Measurements from ENCODE around the gene TBC1D8. TPM values are rescaled to one million over a fixed set of nuclear protein-coding genes. Genes with fewer than 3 reads are reported as not detected.

Gene TBC1D8
- total RNA-seq = 10 to 100 TPM in 4 of 8 experiments, 1 to 10 TPM in 4; 4.7 to 14.3 (median 10.9) TPM

GRCh38 chr2:101151146-101151858 is at the start of gene TBC1D8:
Gene TBC1D8 (minus strand): TSS chr2:101151382. CDS start chr2:101151253, 129 bp downstream.
- ATAC-seq (replicated peaks in 6 of 8) = peak; percentile 83 to 93 (median 88)
- Histone ChIP-seq H3K4me1 (replicated peaks in 1 of 2) (peaks cover 15 to 25% of the 10 kb centered on the region in 2 donors), H3K4me3 (peak within 1 kb of the TSS; percentile 50 to 76 (median 64)), H3K27ac (peak within 1 kb of the TSS; percentile 48 to 55)
- WGBS, 10 experiments = 0 to 4% (median 0%) methylated on average over 1 to 7 of the region's 81 CpGs; no CpG with 5 or more reads in 5 of the 10 experiments
- in situ Hi-C loops (cut with MboI; ENCODE audit: low pct_unique_long_range_greater_than_20kb in 2 of 9, low sequenced_read_pairs in 9 of 9, unreplicated experiment in 9 of 9) = loop anchor here in 1 of 9 experiments (25.0 kb wide), 1 partner anchor 139 kb away; the partner anchor contains the start of gene RPL31

GRCh38 chr2:101200676-101201075 is 49.5 kb upstream of the TBC1D8 start:
- Histone ChIP-seq H3K4me1 (replicated peaks in 1 of 2) (no peaks in the 10 kb centered on the region), H3K4me3 (no peak overlapping the region), H3K27ac (no peak overlapping the region)
- in situ Hi-C loops (cut with MboI; ENCODE audit: low pct_unique_long_range_greater_than_20kb in 2 of 9, low sequenced_read_pairs in 9 of 9, unreplicated experiment in 9 of 9) = loop anchor here in 1 of 9 experiments (25.0 kb wide), 2 partner anchors 188 to 588 kb away; partner anchors contain the start of gene RPL31
- ATAC-seq (replicated peaks in 6 of 8) = peak in 2 of 8 experiments; percentile 67 to 71
- WGBS, 10 experiments = 7 to 100% (median 75%) methylated on average over 1 to 2 of the region's 2 CpGs; no CpG with 5 or more reads in 1 of the 10 experiments

GRCh38 chr2:101199251-101199791 is 48.1 kb upstream of the TBC1D8 start:
- H3K4me3 ChIP-seq = no peak overlapping the region
- H3K27ac ChIP-seq = no peak overlapping the region
- H3K4me1 ChIP-seq (replicated peaks in 1 of 2) = no peaks in the 10 kb centered on the region
- WGBS, 10 experiments = 5 to 95% (median 76%) methylated on average over 4 to 7 of the region's 7 CpGs; no CpG with 5 or more reads in 1 of the 10 experiments
- in situ Hi-C loops (cut with MboI; ENCODE audit: low pct_unique_long_range_greater_than_20kb in 2 of 9, low sequenced_read_pairs in 9 of 9, unreplicated experiment in 9 of 9) = loop anchor here in 1 of 9 experiments (25.0 kb wide), 1 partner anchor 162 kb away; no protein-coding TSS in a partner anchor
- peak in 2 of 8 experiments; percentile 67 to 69 for ATAC-seq (replicated peaks in 6 of 8)

GRCh38 chr2:101197814-101198213 is 46.6 kb upstream of the TBC1D8 start:
- no peak for ATAC-seq (replicated peaks in 6 of 8)
- Histone ChIP-seq H3K4me3 (no peak overlapping the region), H3K4me1 (replicated peaks in 1 of 2) (no peaks in the 10 kb centered on the region), H3K27ac (no peak overlapping the region)
- in situ Hi-C loops (cut with MboI; ENCODE audit: low pct_unique_long_range_greater_than_20kb in 2 of 9, low sequenced_read_pairs in 9 of 9, unreplicated experiment in 9 of 9) = loop anchor here in 1 of 9 experiments (25.0 kb wide), 1 partner anchor 161 kb away; no protein-coding TSS in a partner anchor
- 67 to 97% (median 89%) methylated on average over 5 to 11 of the region's 12 CpGs for WGBS, 10 experiments

GRCh38 chr2:101197215-101197745 is 46.1 kb upstream of the TBC1D8 start:
- H3K27ac ChIP-seq = no peak overlapping the region
- no peaks in the 10 kb centered on the region for H3K4me1 ChIP-seq (replicated peaks in 1 of 2)
- in situ Hi-C loops (cut with MboI; ENCODE audit: low pct_unique_long_range_greater_than_20kb in 2 of 9, low sequenced_read_pairs in 9 of 9, unreplicated experiment in 9 of 9) = loop anchor here in 1 of 9 experiments (25.0 kb wide), 1 partner anchor 160 kb away; no protein-coding TSS in a partner anchor
- H3K4me3 ChIP-seq = no peak overlapping the region
- 14 to 100% (median 71%) methylated on average over 1 of the region's 1 CpG; no CpG with 5 or more reads in 1 of the 10 experiments for WGBS, 10 experiments
- ATAC-seq (replicated peaks in 6 of 8) = no peak

- WGBS, 10 experiments = 0 to 97% (median 81%) methylated on average over 1 to 7 of the region's 9 CpGs
- in situ Hi-C loops (cut with MboI; ENCODE audit: low pct_unique_long_range_greater_than_20kb in 2 of 9, low sequenced_read_pairs in 9 of 9, unreplicated experiment in 9 of 9) = loop anchor here in 1 of 9 experiments (25.0 kb wide), 1 partner anchor 159 kb away; no protein-coding TSS in a partner anchor
- no peak overlapping the region for H3K4me3 ChIP-seq
- no peaks in the 10 kb centered on the region for H3K4me1 ChIP-seq (replicated peaks in 1 of 2)
- no peak for ATAC-seq (replicated peaks in 6 of 8)
- no peak overlapping the region for H3K27ac ChIP-seq
These were observed 44.9 kb upstream of the TBC1D8 start for GRCh38 chr2:101195871-101196661.

GRCh38 chr2:101193033-101193626 is 41.9 kb upstream of the TBC1D8 start:
- H3K27ac ChIP-seq = no peak overlapping the region
- WGBS, 10 experiments = 48 to 94% (median 85%) methylated on average over 3 to 9 of the region's 11 CpGs; no CpG with 5 or more reads in 4 of the 10 experiments
- ATAC-seq (replicated peaks in 6 of 8) = no peak
- H3K4me3 ChIP-seq = no peak overlapping the region
- in situ Hi-C loops (cut with MboI; ENCODE audit: low pct_unique_long_range_greater_than_20kb in 2 of 9, low sequenced_read_pairs in 9 of 9, unreplicated experiment in 9 of 9) = loop anchor here in 1 of 9 experiments (25.0 kb wide), 1 partner anchor 156 kb away; no protein-coding TSS in a partner anchor
- no peaks in the 10 kb centered on the region for H3K4me1 ChIP-seq (replicated peaks in 1 of 2)

GRCh38 chr2:101190747-101191516 is 39.8 kb upstream of the TBC1D8 start:
- Histone ChIP-seq H3K4me1 (replicated peaks in 1 of 2) (no peaks in the 10 kb centered on the region), H3K4me3 (no peak overlapping the region), H3K27ac (no peak overlapping the region)
- ATAC-seq (replicated peaks in 6 of 8) = peak in 1 of 8 experiments; percentile 85
- in situ Hi-C loops (cut with MboI; ENCODE audit: low pct_unique_long_range_greater_than_20kb in 2 of 9, low sequenced_read_pairs in 9 of 9, unreplicated experiment in 9 of 9) = loop anchor here in 1 of 9 experiments (25.0 kb wide), 1 partner anchor 154 kb away; no protein-coding TSS in a partner anchor
- 0 to 80% (median 32%) methylated on average over 1 to 4 of the region's 9 CpGs; no CpG with 5 or more reads in 1 of the 10 experiments for WGBS, 10 experiments

- Histone ChIP-seq H3K4me1 (replicated peaks in 1 of 2) (no peaks in the 10 kb centered on the region), H3K4me3 (no peak overlapping the region), H3K27ac (no peak overlapping the region)
- peak in 3 of 8 experiments; percentile 66 to 91 (median 73) for ATAC-seq (replicated peaks in 6 of 8)
- in situ Hi-C loops (cut with MboI; ENCODE audit: low pct_unique_long_range_greater_than_20kb in 2 of 9, low sequenced_read_pairs in 9 of 9, unreplicated experiment in 9 of 9) = loop anchor here in 1 of 9 experiments (25.0 kb wide), 1 partner anchor 152 kb away; no protein-coding TSS in a partner anchor
- 0 to 100% (median 85%) methylated on average over 1 to 4 of the region's 5 CpGs; no CpG with 5 or more reads in 2 of the 10 experiments for WGBS, 10 experiments
These were observed 37.7 kb upstream of the TBC1D8 start for GRCh38 chr2:101188683-101189405.

GRCh38 chr2:101187131-101187530 is 35.9 kb upstream of the TBC1D8 start:
- in situ Hi-C loops (cut with MboI; ENCODE audit: low pct_unique_long_range_greater_than_20kb in 2 of 9, low sequenced_read_pairs in 9 of 9, unreplicated experiment in 9 of 9) = loop anchor here in 1 of 9 experiments (25.0 kb wide), 1 partner anchor 150 kb away; no protein-coding TSS in a partner anchor

GRCh38 chr2:101185656-101186055 is 34.5 kb upstream of the TBC1D8 start:
- H3K27ac ChIP-seq = no peak overlapping the region
- WGBS, 10 experiments = 20 to 94% (median 84%) methylated on average over 1 to 3 of the region's 3 CpGs; no CpG with 5 or more reads in 2 of the 10 experiments
- H3K4me3 ChIP-seq = no peak overlapping the region
- in situ Hi-C loops (cut with MboI; ENCODE audit: low pct_unique_long_range_greater_than_20kb in 2 of 9, low sequenced_read_pairs in 9 of 9, unreplicated experiment in 9 of 9) = loop anchor here in 1 of 9 experiments (25.0 kb wide), 1 partner anchor 148 kb away; no protein-coding TSS in a partner anchor
- ATAC-seq (replicated peaks in 6 of 8) = no peak
- no peaks in the 10 kb centered on the region for H3K4me1 ChIP-seq (replicated peaks in 1 of 2)

More at GRCh38 chr2:101187131-101187530, 35.9 kb upstream of the TBC1D8 start:
- 0 to 72% (median 40%) methylated on average over 1 to 2 of the region's 2 CpGs; no CpG with 5 or more reads in 3 of the 10 experiments for WGBS, 10 experiments
- Histone ChIP-seq H3K4me1 (replicated peaks in 1 of 2) (no peaks in the 10 kb centered on the region), H3K27ac (no peak overlapping the region), H3K4me3 (no peak overlapping the region)
- no peak for ATAC-seq (replicated peaks in 6 of 8)
